Measurements from ENCODE around the gene COX6A2.

COX6A2 gene

GRCh38 chr16:31407406-31407805 lies 20.8 kb downstream of the COX6A2 start:
- DNase-seq, result no peak

- DNase-seq, result no peak
These were observed 23.7 kb downstream of the COX6A2 start for GRCh38 chr16:31404353-31405064.

GRCh38 chr16:31403590-31404352 lies 24.4 kb downstream of the COX6A2 start:
- no peak for DNase-seq

GRCh38 chr16:31402687-31403086 lies 25.5 kb downstream of the COX6A2 start:
- DNase-seq, result no peak

- no peak for DNase-seq
These were observed 26.7 kb downstream of the COX6A2 start for GRCh38 chr16:31401436-31401835.

- no peak for DNase-seq
These were observed 28.0 kb downstream of the COX6A2 start for GRCh38 chr16:31400191-31400590.

GRCh38 chr16:31397701-31398100 lies 30.5 kb downstream of the COX6A2 start:
- no peak for DNase-seq

GRCh38 chr16:31397096-31397660 lies 31.0 kb downstream of the COX6A2 start:
- DNase-seq, result no peak

GRCh38 chr16:31395647-31396046 lies 32.5 kb downstream of the COX6A2 start:
- DNase-seq, result no peak

GRCh38 chr16:31393056-31393455 lies 35.1 kb downstream of the COX6A2 start, which contains the start of gene ITGAD:
TSS of gene ITGAD (plus strand) at chr16:31393335. CDS start at chr16:31393361, 26 bp downstream.
- DNase-seq, result no peak

- no peak for DNase-seq
These were observed 37.6 kb downstream of the COX6A2 start for GRCh38 chr16:31390504-31391041.

- DNase-seq, result no peak
These were observed 39.6 kb downstream of the COX6A2 start for GRCh38 chr16:31388535-31388934.

- no peak for DNase-seq
These were observed 41.8 kb downstream of the COX6A2 start for GRCh38 chr16:31386157-31386984.

- no peak for DNase-seq
These were observed 42.5 kb downstream of the COX6A2 start for GRCh38 chr16:31385680-31386079.

- no peak for DNase-seq
These were observed 45.5 kb downstream of the COX6A2 start for GRCh38 chr16:31382485-31383161.

GRCh38 chr16:31380201-31380600 lies 48.0 kb downstream of the COX6A2 start:
- DNase-seq, result no peak

All from NCI-H187 (cell line).